ENCODE results near the gene RNF43. TPM values are rescaled to one million over a fixed set of nuclear protein-coding genes. Genes with fewer than 3 reads are reported as not detected.
A peak's percentile ranks its signal among the peaks of the same experiment; 100 is the strongest.

Gene RNF43
- total and polyA plus RNA-seq, 4 donors = 4.1 to 8.4 (median 5.1) TPM

DNA sequence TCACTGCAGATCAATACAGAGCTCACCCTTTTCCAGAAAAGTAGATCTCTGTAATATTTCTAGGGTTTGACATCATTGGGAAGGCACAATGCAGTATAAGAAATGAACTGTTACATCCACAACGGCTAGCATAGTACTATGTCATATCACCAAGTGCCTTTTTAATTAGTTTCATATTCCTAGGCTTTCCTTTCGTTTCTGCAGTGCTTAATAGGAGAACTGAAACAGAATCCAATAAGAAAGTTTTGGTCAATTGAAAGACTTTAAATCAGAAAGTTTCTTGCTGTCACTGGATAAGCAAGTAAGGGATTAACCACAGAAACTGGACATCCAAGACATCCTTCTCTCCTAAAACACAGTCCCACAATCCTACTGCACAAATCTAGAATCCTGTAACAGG is 3.5 kb upstream of the RNF43 start:
- 70% methylated on average over 2 of the region's 2 CpGs for WGBS
- no peak overlapping the region for H3K27ac ChIP-seq (ENCODE audit: low read depth in 1 of 2, low read length in 2 of 2)
- H3K36me3 ChIP-seq (ENCODE audit: control insufficient read depth in 4 of 4, insufficient read depth in 3 of 4, low read depth in 1 of 4, low read length in 3 of 4) = no peaks in the 10 kb centered on the region
- no peak overlapping the region for H3K4me3 ChIP-seq (ENCODE audit: low read depth in 1 of 3, low read length in 3 of 3)
- H3K9ac ChIP-seq (ENCODE audit: low read depth in 1 of 2, low read length in 2 of 2) = no peak overlapping the region
- TF ChIP-seq NR2F2 (IDR thresholded peaks at IDR 0.05) = no peak
- no peak for TF ChIP-seq HNF4A (conservative IDR thresholded peaks at IDR 0.05)
- TF ChIP-seq FOXA2 (IDR thresholded peaks at IDR 0.05) = no peak
- no peak for TF ChIP-seq TAF1 (conservative IDR thresholded peaks at IDR 0.05)
- no peak for TF ChIP-seq RAD21 (IDR thresholded peaks at IDR 0.05)
- TF ChIP-seq, protein P1, sequence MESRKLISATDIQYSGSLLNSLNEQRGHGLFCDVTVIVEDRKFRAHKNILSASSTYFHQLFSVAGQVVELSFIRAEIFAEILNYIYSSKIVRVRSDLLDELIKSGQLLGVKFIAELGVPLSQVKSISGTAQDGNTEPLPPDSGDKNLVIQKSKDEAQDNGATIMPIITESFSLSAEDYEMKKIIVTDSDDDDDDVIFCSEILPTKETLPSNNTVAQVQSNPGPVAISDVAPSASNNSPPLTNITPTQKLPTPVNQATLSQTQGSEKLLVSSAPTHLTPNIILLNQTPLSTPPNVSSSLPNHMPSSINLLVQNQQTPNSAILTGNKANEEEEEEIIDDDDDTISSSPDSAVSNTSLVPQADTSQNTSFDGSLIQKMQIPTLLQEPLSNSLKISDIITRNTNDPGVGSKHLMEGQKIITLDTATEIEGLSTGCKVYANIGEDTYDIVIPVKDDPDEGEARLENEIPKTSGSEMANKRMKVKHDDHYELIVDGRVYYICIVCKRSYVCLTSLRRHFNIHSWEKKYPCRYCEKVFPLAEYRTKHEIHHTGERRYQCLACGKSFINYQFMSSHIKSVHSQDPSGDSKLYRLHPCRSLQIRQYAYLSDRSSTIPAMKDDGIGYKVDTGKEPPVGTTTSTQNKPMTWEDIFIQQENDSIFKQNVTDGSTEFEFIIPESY (IDR thresholded peaks at IDR 0.05) = no peak
- TF ChIP-seq YY1 (IDR thresholded peaks at IDR 0.05) = no peak
- no peak for TF ChIP-seq SP1 (IDR thresholded peaks at IDR 0.05)
- TF ChIP-seq JUND (IDR thresholded peaks at IDR 0.05) = no peak
- TF ChIP-seq, protein P2, sequence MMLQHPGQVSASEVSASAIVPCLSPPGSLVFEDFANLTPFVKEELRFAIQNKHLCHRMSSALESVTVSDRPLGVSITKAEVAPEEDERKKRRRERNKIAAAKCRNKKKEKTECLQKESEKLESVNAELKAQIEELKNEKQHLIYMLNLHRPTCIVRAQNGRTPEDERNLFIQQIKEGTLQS (IDR thresholded peaks at IDR 0.05) = no peak
- H3K27me3 ChIP-seq (ENCODE audit: control insufficient read depth in 4 of 4, insufficient read depth in 4 of 4, low read length in 3 of 4) = no peaks in the 10 kb centered on the region
- H3K4me1 ChIP-seq (ENCODE audit: control insufficient read depth in 4 of 4, insufficient read depth in 4 of 4, low read length in 3 of 4) = peaks cover 0 to 9% (median 6%) of the 10 kb centered on the region in 4 donors
- no peak for DNase-seq (ENCODE audit: low spot score)
- H3K9me3 ChIP-seq (ENCODE audit: control insufficient read depth in 4 of 4, low read length in 3 of 4) = no peaks in the 10 kb centered on the region

DNA sequence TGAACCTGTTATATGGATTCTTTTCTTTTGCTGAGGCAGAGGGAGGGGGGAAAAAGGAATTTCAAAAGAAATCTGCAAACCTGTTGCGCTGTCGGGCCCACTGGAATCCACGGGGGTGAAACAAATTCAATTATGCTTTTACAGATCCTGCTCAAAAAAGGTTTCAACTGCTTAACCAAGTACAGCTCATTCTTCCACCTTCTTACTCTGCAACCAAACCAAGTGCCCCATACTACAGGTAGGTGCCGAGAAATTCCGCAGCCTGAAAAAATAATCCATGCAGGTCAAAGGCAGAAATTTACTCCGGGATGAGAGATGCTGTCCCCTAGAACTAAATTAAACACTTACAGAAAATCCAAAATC is 416 bp downstream of the RNF43 start:
- Histone ChIP-seq H3K9ac (ENCODE audit: low read depth in 1 of 2, low read length in 2 of 2) (peak overlapping the region; percentile 65 to 88), H3K27me3 (ENCODE audit: control insufficient read depth in 4 of 4, insufficient read depth in 4 of 4, low read length in 3 of 4) (no peaks in the 10 kb centered on the region), H3K4me3 (ENCODE audit: low read depth in 1 of 3, low read length in 3 of 3) (peak overlapping the region; percentile 41 to 56 (median 55)), H3K4me1 (ENCODE audit: control insufficient read depth in 4 of 4, insufficient read depth in 4 of 4, low read length in 3 of 4) (peaks cover 0 to 35% (median 24%) of the 10 kb centered on the region in 4 donors), H3K27ac (ENCODE audit: low read depth in 1 of 2, low read length in 2 of 2) (peak overlapping the region; percentile 63 to 75), H3K9me3 (ENCODE audit: control insufficient read depth in 4 of 4, low read length in 3 of 4) (no peaks in the 10 kb centered on the region), H3K36me3 (ENCODE audit: control insufficient read depth in 4 of 4, insufficient read depth in 3 of 4, low read depth in 1 of 4, low read length in 3 of 4) (no peaks in the 10 kb centered on the region)
- WGBS = 18% methylated on average over 6 of the region's 6 CpGs
- no peak for DNase-seq (ENCODE audit: low spot score)
- no peak for TF ChIP-seq EGR1 (IDR thresholded peaks at IDR 0.05; ENCODE audit: low read depth in 2 of 2)
- TF ChIP-seq YY1 (IDR thresholded peaks at IDR 0.05) = no peak
- no peak for TF ChIP-seq SP1 (IDR thresholded peaks at IDR 0.05)
- no peak for TF ChIP-seq HNF4G (IDR thresholded peaks at IDR 0.05)
- TF ChIP-seq FOXA1 (IDR thresholded peaks at IDR 0.05) = no peak
- no peak for TF ChIP-seq RAD21 (IDR thresholded peaks at IDR 0.05)
- no peak for TF ChIP-seq GABPA (IDR thresholded peaks at IDR 0.05 in 1 of 2, conservative IDR thresholded peaks at IDR 0.05 in 1 of 2)
- TF ChIP-seq RXRA (IDR thresholded peaks at IDR 0.05) = no peak
- TF ChIP-seq NR2F2 (IDR thresholded peaks at IDR 0.05) = no peak
- TF ChIP-seq, protein P3, sequence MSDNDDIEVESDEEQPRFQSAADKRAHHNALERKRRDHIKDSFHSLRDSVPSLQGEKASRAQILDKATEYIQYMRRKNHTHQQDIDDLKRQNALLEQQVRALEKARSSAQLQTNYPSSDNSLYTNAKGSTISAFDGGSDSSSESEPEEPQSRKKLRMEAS (IDR thresholded peaks at IDR 0.05) = no peak
- TF ChIP-seq, protein P1 (IDR thresholded peaks at IDR 0.05) = no peak
- TF ChIP-seq, protein P4, sequence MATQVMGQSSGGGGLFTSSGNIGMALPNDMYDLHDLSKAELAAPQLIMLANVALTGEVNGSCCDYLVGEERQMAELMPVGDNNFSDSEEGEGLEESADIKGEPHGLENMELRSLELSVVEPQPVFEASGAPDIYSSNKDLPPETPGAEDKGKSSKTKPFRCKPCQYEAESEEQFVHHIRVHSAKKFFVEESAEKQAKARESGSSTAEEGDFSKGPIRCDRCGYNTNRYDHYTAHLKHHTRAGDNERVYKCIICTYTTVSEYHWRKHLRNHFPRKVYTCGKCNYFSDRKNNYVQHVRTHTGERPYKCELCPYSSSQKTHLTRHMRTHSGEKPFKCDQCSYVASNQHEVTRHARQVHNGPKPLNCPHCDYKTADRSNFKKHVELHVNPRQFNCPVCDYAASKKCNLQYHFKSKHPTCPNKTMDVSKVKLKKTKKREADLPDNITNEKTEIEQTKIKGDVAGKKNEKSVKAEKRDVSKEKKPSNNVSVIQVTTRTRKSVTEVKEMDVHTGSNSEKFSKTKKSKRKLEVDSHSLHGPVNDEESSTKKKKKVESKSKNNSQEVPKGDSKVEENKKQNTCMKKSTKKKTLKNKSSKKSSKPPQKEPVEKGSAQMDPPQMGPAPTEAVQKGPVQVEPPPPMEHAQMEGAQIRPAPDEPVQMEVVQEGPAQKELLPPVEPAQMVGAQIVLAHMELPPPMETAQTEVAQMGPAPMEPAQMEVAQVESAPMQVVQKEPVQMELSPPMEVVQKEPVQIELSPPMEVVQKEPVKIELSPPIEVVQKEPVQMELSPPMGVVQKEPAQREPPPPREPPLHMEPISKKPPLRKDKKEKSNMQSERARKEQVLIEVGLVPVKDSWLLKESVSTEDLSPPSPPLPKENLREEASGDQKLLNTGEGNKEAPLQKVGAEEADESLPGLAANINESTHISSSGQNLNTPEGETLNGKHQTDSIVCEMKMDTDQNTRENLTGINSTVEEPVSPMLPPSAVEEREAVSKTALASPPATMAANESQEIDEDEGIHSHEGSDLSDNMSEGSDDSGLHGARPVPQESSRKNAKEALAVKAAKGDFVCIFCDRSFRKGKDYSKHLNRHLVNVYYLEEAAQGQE (IDR thresholded peaks at IDR 0.05) = no peak
